Measurements from ENCODE around the gene SYS1. TPM values are rescaled to one million over a fixed set of nuclear protein-coding genes. Genes with fewer than 3 reads are reported as not detected.

Gene SYS1
- total and polyA plus RNA-seq, 2 of the 8 experiments (the other 6 are each of a cell fraction or from before 2014, with no cell fraction given), result 19.6 to 50.8 TPM

- TF ChIP-seq HDAC2 (IDR thresholded peaks at IDR 0.05; ENCODE audit: borderline replicate concordance in 1 of 2, low read depth in 2 of 2, low read length in 2 of 2) (no peak), SP1 (IDR thresholded peaks at IDR 0.05; ENCODE audit: low read depth, low read length) (no peak), SIN3A (conservative IDR thresholded peaks at IDR 0.05 in 1 of 2, IDR thresholded peaks at IDR 0.05 in 1 of 2; ENCODE audit: low read depth in 1 of 2, low read length in 2 of 2) (peak; percentile 37 to 41; a peak in 1 of 4 replicates), CTCF (IDR thresholded peaks at IDR 0.05; ENCODE audit: control extremely low read depth in 1 of 3, insufficient read depth in 1 of 3, low read depth in 1 of 3, low read length in 3 of 3) (peak; percentile 88 to 96 (median 92)), RFX5 (IDR thresholded peaks at IDR 0.05; ENCODE audit: borderline replicate concordance, low read depth, low read length) (no peak)
These were observed 10.6 kb downstream of the SYS1 start (continued) for GRCh38 chr20:45373353-45374100.

All from H1 (cell line).